Measurements from ENCODE around the gene RICTOR.

GRCh38 chr5:38938424-38938823, 135.8 kb downstream of the RICTOR start:
- no peak for TF ChIP-seq POLR2A (IDR thresholded peaks at IDR 0.05; ENCODE audit: low read depth, low read length)
- no peak for TF ChIP-seq CTCF (IDR thresholded peaks at IDR 0.05; ENCODE audit: extremely low read depth in 1 of 2, insufficient read depth in 1 of 2, low read depth in 1 of 2, low read length in 2 of 2)
- no peak for TF ChIP-seq MYC (IDR thresholded peaks at IDR 0.05; ENCODE audit: low read depth, low read length)
- TF ChIP-seq MAX (IDR thresholded peaks at IDR 0.05; ENCODE audit: insufficient read depth, insufficient read length), result no peak
- TF ChIP-seq POLR2AphosphoS5 (IDR thresholded peaks at IDR 0.05; ENCODE audit: insufficient read depth, low read depth, low read length), result no peak
